Measurements from ENCODE around the gene YTHDF1. TPM values are rescaled to one million over a fixed set of nuclear protein-coding genes. Genes with fewer than 3 reads are reported as not detected.

YTHDF1 gene
- total RNA-seq, 2 donors from 2014 or later: 21.8 to 31.8 TPM

DNA sequence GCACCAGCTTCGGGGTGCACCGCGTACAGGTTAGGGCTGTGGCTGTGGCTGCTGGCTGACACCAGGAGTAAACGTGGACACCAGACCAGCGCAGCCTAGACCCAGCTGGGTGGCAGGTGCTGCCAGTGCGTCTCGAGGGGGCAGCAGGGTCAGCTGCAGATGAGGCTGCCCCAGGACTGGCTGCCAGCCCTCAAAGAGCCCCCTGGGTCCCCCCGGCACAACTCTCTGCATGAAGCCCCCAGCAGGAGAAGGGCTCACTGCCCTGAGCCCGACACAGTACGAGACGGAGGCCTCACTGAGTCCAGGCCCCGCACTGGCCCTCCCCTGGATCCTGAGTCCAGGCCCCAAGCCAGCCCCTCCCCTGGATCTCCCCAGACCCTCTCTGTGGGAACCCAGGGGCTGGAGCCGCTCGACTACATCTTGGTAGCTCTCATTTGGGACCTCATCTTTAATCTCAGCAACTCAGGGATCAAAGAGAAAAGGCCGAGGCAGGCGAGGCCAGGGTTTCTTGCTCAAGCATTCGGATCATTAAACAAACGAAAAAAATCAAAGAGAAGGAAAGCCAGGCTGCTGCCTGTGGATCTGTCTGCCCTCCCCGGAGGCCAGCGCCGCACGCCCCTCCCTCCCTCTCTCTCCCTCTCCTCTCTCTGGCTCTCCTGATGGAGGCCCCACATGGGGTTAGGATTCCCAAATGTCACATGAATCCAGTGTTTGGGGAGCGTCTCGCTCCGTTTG is 45.3 kb upstream of the YTHDF1 start:
- H3K4me1 ChIP-seq (ENCODE audit: control insufficient read depth in 1 of 2, low read depth in 2 of 2): no peaks in the 10 kb centered on the region
- H3K27ac ChIP-seq: no peak overlapping the region
- no peaks in the 10 kb centered on the region for H3K36me3 ChIP-seq
- TF ChIP-seq, protein P1, sequence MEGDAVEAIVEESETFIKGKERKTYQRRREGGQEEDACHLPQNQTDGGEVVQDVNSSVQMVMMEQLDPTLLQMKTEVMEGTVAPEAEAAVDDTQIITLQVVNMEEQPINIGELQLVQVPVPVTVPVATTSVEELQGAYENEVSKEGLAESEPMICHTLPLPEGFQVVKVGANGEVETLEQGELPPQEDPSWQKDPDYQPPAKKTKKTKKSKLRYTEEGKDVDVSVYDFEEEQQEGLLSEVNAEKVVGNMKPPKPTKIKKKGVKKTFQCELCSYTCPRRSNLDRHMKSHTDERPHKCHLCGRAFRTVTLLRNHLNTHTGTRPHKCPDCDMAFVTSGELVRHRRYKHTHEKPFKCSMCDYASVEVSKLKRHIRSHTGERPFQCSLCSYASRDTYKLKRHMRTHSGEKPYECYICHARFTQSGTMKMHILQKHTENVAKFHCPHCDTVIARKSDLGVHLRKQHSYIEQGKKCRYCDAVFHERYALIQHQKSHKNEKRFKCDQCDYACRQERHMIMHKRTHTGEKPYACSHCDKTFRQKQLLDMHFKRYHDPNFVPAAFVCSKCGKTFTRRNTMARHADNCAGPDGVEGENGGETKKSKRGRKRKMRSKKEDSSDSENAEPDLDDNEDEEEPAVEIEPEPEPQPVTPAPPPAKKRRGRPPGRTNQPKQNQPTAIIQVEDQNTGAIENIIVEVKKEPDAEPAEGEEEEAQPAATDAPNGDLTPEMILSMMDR (IDR thresholded peaks at IDR 0.05): no peak
- ATAC-seq (ENCODE audit: insufficient number of reproducible peaks, low FRiP score, low read depth): no peak
- no peak for DNase-seq (ENCODE audit: low spot score)
- no peaks in the 10 kb centered on the region for H3K9me3 ChIP-seq
- no peak overlapping the region for H3K4me3 ChIP-seq
- no peaks in the 10 kb centered on the region for H3K27me3 ChIP-seq (replicated peaks; ENCODE audit: insufficient read depth)

DNA sequence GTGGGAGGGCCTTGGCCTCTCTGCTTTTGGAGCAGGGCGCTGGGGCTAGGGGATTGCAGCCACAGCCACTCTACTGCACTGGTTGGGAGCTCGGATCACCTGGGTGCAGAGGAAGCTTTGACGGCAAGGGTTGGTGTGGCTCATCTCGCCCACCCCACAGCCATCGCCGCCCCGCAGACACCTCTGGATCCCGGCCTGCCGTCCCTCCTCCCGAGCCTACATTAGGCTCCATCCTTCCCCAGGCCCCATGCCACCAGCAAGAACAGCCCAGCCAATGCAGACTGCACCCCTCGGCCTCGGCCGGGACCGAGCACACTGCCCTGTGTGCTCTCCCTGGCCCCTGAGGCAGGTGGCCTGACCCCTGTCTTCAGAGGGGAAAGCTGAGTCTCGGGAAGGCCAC is 44.6 kb upstream of the YTHDF1 start:
- ATAC-seq (ENCODE audit: insufficient number of reproducible peaks, low FRiP score, low read depth) (no peak), DNase-seq (ENCODE audit: low spot score) (no peak)
- Histone ChIP-seq H3K4me3 (no peak overlapping the region), H3K9me3 (no peaks in the 10 kb centered on the region), H3K27ac (no peak overlapping the region), H3K27me3 (replicated peaks; ENCODE audit: insufficient read depth) (no peaks in the 10 kb centered on the region), H3K4me1 (ENCODE audit: control insufficient read depth in 1 of 2, low read depth in 2 of 2) (no peaks in the 10 kb centered on the region), H3K36me3 (no peaks in the 10 kb centered on the region)
- TF ChIP-seq, protein P1 (IDR thresholded peaks at IDR 0.05): no peak

DNA sequence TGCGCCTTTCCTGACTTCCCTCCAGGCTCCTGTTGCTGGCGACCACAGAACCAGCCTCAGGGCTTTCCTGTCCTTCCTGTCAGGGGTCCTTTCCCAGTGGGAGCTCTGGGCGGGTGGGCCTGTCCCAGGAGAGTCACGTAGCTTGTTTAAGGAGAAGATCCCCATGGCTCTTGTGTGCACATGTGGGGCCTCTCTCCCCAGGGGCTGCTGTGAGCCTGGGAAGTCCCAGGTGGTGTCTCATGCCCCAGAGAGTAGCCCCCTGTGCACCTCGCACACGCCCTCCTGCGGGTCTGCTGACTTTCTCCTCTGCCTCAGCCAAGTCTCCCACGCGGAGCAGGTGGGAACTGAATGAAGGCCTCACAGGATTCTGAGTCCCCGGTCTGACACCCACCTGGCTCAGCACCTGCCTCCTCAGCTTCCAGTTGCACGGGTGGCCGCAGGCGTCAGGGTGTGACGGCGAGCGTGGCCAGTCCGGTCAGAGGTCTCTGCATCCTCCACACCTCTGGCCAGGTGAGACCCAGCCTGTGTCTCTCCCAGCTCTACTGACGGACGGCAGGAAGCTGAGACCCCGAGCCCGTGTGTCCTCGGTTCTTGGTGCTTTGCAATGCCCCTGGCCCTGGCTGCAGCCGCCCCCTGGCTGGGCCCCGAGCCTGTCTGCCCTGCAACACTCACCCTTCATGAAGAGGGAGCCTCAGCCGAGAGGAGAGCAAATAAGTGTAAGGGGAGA is 44.0 kb upstream of the YTHDF1 start:
- no peak for DNase-seq (ENCODE audit: low spot score)
- Histone ChIP-seq H3K4me1 (ENCODE audit: control insufficient read depth in 1 of 2, low read depth in 2 of 2) (no peaks in the 10 kb centered on the region), H3K4me3 (no peak overlapping the region), H3K36me3 (no peaks in the 10 kb centered on the region), H3K27me3 (replicated peaks; ENCODE audit: insufficient read depth) (no peaks in the 10 kb centered on the region), H3K9me3 (no peaks in the 10 kb centered on the region), H3K27ac (no peak overlapping the region)
- TF ChIP-seq, protein P1 (IDR thresholded peaks at IDR 0.05): no peak
- ATAC-seq (ENCODE audit: insufficient number of reproducible peaks, low FRiP score, low read depth): no peak

DNA sequence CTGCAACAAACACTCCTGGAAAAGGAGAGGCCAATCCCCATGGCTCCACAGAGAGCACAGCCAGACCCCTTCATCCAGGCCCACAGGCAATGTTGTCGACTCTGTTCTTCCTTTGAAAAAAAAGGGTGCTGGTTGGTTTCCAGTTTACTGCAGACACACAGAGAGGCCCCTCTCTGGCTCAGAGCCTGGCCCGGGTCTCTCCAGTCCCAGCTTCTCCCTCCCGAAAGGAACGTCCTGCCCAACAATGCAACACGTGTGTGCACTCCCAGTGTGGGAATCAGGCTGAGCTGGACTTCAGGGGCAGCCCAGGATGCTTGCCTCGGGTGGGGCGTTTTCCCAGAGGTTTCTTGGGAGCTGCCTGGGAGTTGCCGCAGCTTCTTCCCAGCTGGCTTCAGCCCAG is 42.9 kb upstream of the YTHDF1 start:
- Histone ChIP-seq H3K27ac (no peak overlapping the region), H3K36me3 (no peaks in the 10 kb centered on the region), H3K4me1 (ENCODE audit: control insufficient read depth in 1 of 2, low read depth in 2 of 2) (peaks cover 0 to 5% of the 10 kb centered on the region in 2 donors), H3K4me3 (no peak overlapping the region), H3K9me3 (no peaks in the 10 kb centered on the region), H3K27me3 (replicated peaks; ENCODE audit: insufficient read depth) (no peaks in the 10 kb centered on the region)
- no peak for DNase-seq (ENCODE audit: low spot score)
- TF ChIP-seq, protein P1 (IDR thresholded peaks at IDR 0.05): no peak
- no peak for ATAC-seq (ENCODE audit: insufficient number of reproducible peaks, low FRiP score, low read depth)

DNA sequence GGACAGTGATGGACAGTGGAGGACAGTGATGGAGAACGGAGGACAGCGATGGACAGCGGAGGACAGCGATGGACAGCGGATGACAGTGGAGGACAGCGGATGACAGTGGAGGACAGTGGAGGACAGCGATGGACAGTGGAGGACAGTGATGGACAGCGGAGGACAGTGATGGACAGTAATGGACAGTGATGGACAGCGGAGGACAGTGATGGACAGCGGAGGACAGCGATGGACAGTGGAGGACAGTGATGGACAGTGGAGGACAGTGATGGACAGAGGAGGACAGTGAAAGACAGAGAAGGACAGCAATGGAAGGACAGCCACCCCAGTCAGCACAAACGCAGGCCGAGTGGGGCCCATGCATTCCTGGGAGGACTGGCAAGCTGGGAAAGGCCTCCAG is 41.7 kb upstream of the YTHDF1 start:
- TF ChIP-seq, protein P1 (IDR thresholded peaks at IDR 0.05): no peak
- no peak overlapping the region for H3K27ac ChIP-seq
- no peak for DNase-seq (ENCODE audit: low spot score)

More for the DNA sequence above, 41.7 kb upstream of the YTHDF1 start:
- H3K27me3 ChIP-seq (replicated peaks; ENCODE audit: insufficient read depth): no peaks in the 10 kb centered on the region
- no peak overlapping the region for H3K4me3 ChIP-seq
- H3K9me3 ChIP-seq: no peaks in the 10 kb centered on the region
- peaks cover 0 to 10% of the 10 kb centered on the region in 2 donors for H3K4me1 ChIP-seq (ENCODE audit: control insufficient read depth in 1 of 2, low read depth in 2 of 2)
- no peaks in the 10 kb centered on the region for H3K36me3 ChIP-seq
- ATAC-seq (ENCODE audit: insufficient number of reproducible peaks, low FRiP score, low read depth): no peak

All from thoracic aorta (tissue), 2 donors.